GM19099 (cell line): ENCODE results near the gene SNX8.

Source experiments
- POLR2A ChIP-seq: IDR thresholded peaks from 3 replicates; pipeline ENCODE4 v1.6.1; 2011; ENCODE audit warnings: low read depth; ENCODE audit not compliant: insufficient read length; ENCODE audit errors: extremely low read depth

SNX8 gene

GRCh38 chr7:2211926-2212325, 102.3 kb downstream of the SNX8 start:
- no peak for TF ChIP-seq POLR2A

GRCh38 chr7:2211259-2211880, 102.9 kb downstream of the SNX8 start:
- TF ChIP-seq POLR2A, result no peak

GRCh38 chr7:2210551-2211258, 103.5 kb downstream of the SNX8 start:
- no peak for TF ChIP-seq POLR2A

GRCh38 chr7:2209961-2210323, 104.3 kb downstream of the SNX8 start:
- TF ChIP-seq POLR2A, result no peak

GRCh38 chr7:2209146-2209960, 104.9 kb downstream of the SNX8 start:
- TF ChIP-seq POLR2A, result no peak

GRCh38 chr7:2208712-2209111, 105.5 kb downstream of the SNX8 start:
- no peak for TF ChIP-seq POLR2A

- TF ChIP-seq POLR2A, result no peak
Observed at GRCh38 chr7:2205036-2205780, 109.0 kb downstream of the SNX8 start.

GRCh38 chr7:2204446-2204845, 109.8 kb downstream of the SNX8 start:
- no peak for TF ChIP-seq POLR2A

- no peak for TF ChIP-seq POLR2A
Observed at GRCh38 chr7:2203766-2204300, 110.4 kb downstream of the SNX8 start.

- no peak for TF ChIP-seq POLR2A
Observed at GRCh38 chr7:2202901-2203765, 111.1 kb downstream of the SNX8 start.

GRCh38 chr7:2202361-2202761, 111.9 kb downstream of the SNX8 start:
- no peak for TF ChIP-seq POLR2A
